Measurements from ENCODE around the gene SLC35A2.

GRCh38 chrX:48899078-48899410, 12.4 kb downstream of the SLC35A2 start:
- TF ChIP-seq CTCF (IDR thresholded peaks at IDR 0.05), result no peak
- TF ChIP-seq POLR2A (IDR thresholded peaks at IDR 0.05), result no peak
